Measurements from ENCODE around the gene GRID2IP.

DNA sequence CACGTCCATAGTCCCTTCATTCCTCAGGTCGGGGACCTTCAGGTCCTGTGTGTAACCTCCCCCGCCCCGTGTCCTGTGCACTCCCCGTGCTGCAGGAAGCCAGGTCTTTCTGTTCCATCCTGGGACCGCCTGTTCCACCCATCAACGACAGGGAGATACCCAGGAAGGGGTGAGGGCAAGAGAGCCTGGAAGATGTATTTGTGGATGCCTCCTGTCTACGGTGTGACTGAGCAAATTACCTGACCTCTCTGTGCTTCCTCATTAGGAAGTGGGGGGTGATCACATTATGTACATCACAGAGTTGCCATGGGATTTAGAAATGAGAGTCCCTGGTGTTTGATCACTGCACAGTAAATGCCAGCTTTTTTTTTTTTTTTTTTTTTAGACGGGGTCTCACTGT, 46.3 kb downstream of the GRID2IP start:
- TF ChIP-seq DPF2 (IDR thresholded peaks at IDR 0.05) = no peak
- no peak for TF ChIP-seq POLR2A (IDR thresholded peaks at IDR 0.05; ENCODE audit: low read depth, low read length)
- TF ChIP-seq, protein P1, sequence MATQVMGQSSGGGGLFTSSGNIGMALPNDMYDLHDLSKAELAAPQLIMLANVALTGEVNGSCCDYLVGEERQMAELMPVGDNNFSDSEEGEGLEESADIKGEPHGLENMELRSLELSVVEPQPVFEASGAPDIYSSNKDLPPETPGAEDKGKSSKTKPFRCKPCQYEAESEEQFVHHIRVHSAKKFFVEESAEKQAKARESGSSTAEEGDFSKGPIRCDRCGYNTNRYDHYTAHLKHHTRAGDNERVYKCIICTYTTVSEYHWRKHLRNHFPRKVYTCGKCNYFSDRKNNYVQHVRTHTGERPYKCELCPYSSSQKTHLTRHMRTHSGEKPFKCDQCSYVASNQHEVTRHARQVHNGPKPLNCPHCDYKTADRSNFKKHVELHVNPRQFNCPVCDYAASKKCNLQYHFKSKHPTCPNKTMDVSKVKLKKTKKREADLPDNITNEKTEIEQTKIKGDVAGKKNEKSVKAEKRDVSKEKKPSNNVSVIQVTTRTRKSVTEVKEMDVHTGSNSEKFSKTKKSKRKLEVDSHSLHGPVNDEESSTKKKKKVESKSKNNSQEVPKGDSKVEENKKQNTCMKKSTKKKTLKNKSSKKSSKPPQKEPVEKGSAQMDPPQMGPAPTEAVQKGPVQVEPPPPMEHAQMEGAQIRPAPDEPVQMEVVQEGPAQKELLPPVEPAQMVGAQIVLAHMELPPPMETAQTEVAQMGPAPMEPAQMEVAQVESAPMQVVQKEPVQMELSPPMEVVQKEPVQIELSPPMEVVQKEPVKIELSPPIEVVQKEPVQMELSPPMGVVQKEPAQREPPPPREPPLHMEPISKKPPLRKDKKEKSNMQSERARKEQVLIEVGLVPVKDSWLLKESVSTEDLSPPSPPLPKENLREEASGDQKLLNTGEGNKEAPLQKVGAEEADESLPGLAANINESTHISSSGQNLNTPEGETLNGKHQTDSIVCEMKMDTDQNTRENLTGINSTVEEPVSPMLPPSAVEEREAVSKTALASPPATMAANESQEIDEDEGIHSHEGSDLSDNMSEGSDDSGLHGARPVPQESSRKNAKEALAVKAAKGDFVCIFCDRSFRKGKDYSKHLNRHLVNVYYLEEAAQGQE (IDR thresholded peaks at IDR 0.05; ENCODE audit: low read depth, low read length) = no peak
- TF ChIP-seq CBX3 (IDR thresholded peaks at IDR 0.05; ENCODE audit: borderline replicate concordance, low read depth) = no peak
- TF ChIP-seq MYC (IDR thresholded peaks at IDR 0.05; ENCODE audit: insufficient read depth, insufficient read length, insufficient replicate concordance, low read length, severe bottlenecking) = no peak
- TF ChIP-seq CTCF (IDR thresholded peaks at IDR 0.05 in 2 of 3, conservative IDR thresholded peaks at IDR 0.05 in 1 of 3; ENCODE audit: control insufficient read depth in 2 of 3, extremely low read depth in 1 of 3, insufficient read depth in 1 of 3, low read depth in 3 of 3, low read length in 3 of 3) = no peak
- TF ChIP-seq ZNF217 (IDR thresholded peaks at IDR 0.05) = no peak
- TF ChIP-seq, protein P2, sequence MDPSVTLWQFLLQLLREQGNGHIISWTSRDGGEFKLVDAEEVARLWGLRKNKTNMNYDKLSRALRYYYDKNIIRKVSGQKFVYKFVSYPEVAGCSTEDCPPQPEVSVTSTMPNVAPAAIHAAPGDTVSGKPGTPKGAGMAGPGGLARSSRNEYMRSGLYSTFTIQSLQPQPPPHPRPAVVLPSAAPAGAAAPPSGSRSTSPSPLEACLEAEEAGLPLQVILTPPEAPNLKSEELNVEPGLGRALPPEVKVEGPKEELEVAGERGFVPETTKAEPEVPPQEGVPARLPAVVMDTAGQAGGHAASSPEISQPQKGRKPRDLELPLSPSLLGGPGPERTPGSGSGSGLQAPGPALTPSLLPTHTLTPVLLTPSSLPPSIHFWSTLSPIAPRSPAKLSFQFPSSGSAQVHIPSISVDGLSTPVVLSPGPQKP (IDR thresholded peaks at IDR 0.05; ENCODE audit: low read depth, low read length) = no peak

Measured in GM12878 (cell line).